Heart left ventricle (tissue), 13 donors: ENCODE measurements around the gene HYAL1.

ENCODE experiments used
- POLR2A ChIP-seq, 2 donors: fragments of 450-650 bp; IDR thresholded peaks; one replicate each; pipeline ENCODE4 v1.6.1; 2017; ENCODE audit warnings: antibody characterized with exemption in 2 of 2, mild to moderate bottlenecking in 2 of 2, moderate library complexity in 2 of 2
- TF ChIP-seq, protein P1 (sequence below), 12 donors: fragments of 200-600 bp; sonication (generic) in 4 of 12; IDR thresholded peaks; one replicate each; pipeline versions ENCODE4 v1.5.0 to v1.8.0; 2018 to 2022; ENCODE audit warnings: antibody characterized with exemption in 12 of 12, mild to moderate bottlenecking in 5 of 12
- donor health status: ischemic (EF 13 %, LVEDD 7.1; RV severe dilation, severe dysfunction).
- donor health status: DM: no; HTN: yes; CAD: no.
- donor health status: DM: no; HTN: no; CAD: no.
- donor health status: ischemic (EF 25% LVEDD 6.9; RV normal size, moderate dysfunction).
- donor health status: ischemic (EF 25% LVEDD 5.7; RV mildly dilated, moderate dysfunction).
- donor health status: ischemic (EF 35%, LVEDD 5.7; RV mildly dilated, moderate dysfunction).
- donor health status: nonischemic (EF 11% LVEDD 7.7; RV severe dilation, severe dysfunction).
- donor health status: DM: yes; HTN: yes; CAD: no.
- donor health status: PGD.
- donor health status: ischemic (EF 29% LVEDD 5.4; RV normal size, mild dysfunction).
- donor health status: nonischemic (EF 23%, LVEDD 6.1; RV moderate dilation, normal function).

GRCh38 chr3:50278880-50279224, 24.5 kb downstream of the HYAL1 start, which contains the start of gene LSMEM2:
- TF ChIP-seq, protein P1, sequence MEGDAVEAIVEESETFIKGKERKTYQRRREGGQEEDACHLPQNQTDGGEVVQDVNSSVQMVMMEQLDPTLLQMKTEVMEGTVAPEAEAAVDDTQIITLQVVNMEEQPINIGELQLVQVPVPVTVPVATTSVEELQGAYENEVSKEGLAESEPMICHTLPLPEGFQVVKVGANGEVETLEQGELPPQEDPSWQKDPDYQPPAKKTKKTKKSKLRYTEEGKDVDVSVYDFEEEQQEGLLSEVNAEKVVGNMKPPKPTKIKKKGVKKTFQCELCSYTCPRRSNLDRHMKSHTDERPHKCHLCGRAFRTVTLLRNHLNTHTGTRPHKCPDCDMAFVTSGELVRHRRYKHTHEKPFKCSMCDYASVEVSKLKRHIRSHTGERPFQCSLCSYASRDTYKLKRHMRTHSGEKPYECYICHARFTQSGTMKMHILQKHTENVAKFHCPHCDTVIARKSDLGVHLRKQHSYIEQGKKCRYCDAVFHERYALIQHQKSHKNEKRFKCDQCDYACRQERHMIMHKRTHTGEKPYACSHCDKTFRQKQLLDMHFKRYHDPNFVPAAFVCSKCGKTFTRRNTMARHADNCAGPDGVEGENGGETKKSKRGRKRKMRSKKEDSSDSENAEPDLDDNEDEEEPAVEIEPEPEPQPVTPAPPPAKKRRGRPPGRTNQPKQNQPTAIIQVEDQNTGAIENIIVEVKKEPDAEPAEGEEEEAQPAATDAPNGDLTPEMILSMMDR (IDR thresholded peaks at IDR 0.05), result no peak
- peak in 1 of 2 donors; percentile 23 for TF ChIP-seq POLR2A (IDR thresholded peaks at IDR 0.05)
